A549 (cell line): ENCODE results near the gene SPATA1.
A peak's percentile ranks its signal among the peaks of the same experiment; 100 is the strongest.

ENCODE experiments used
- CHD4 ChIP-seq: fragments of 200-600 bp; sonication (generic); IDR thresholded peaks from 2 replicates; pipeline ENCODE4 v1.6.1; 2016; ENCODE audit warnings: antibody characterized with exemption, mild to moderate bottlenecking, borderline replicate concordance
- CTCF ChIP-seq: fragments of >200 bp; sonication (Bioruptor Twin); formaldehyde crosslinking; IDR thresholded peaks from 3 replicates; pipeline ENCODE4 v1.5.1; 2016
- EP300 ChIP-seq, 2 experiments: fragments of >200 bp; sonication (Bioruptor Twin); formaldehyde crosslinking; IDR thresholded peaks; 2 replicates in 1 of 2; 3 replicates in 1 of 2; pipeline ENCODE4 v1.6.1; 2016 to 2017
- FOSL2 ChIP-seq, 2 experiments: fragments of 450-650 bp in 1 of 2; fragments of >200 bp in 1 of 2; sonication (Bioruptor Twin) in 1 of 2; formaldehyde crosslinking; IDR thresholded peaks; 2 replicates each; pipeline versions ENCODE4 v1.5.0 to v1.6.1; 2016 to 2020; ENCODE audit warnings: mild to moderate bottlenecking in 1 of 2, moderate library complexity in 1 of 2
- HDAC2 ChIP-seq: fragments of 200-600 bp; sonication (generic); IDR thresholded peaks from 2 replicates; pipeline ENCODE4 v1.6.1; 2016
- MAFK ChIP-seq: fragments of 450-650 bp; IDR thresholded peaks from 2 replicates; pipeline ENCODE4 v1.6.1; 2014; ENCODE audit not compliant: partially characterized antibody
- RAD21 ChIP-seq, 2 experiments: fragments of >200 bp in 1 of 2; sonication (Bioruptor Twin) in 1 of 2; formaldehyde crosslinking in 1 of 2; IDR thresholded peaks in 1 of 2; conservative IDR thresholded peaks in 1 of 2; 2 replicates in 1 of 2; 3 replicates in 1 of 2; pipeline ENCODE4 v1.6.1; 2012 to 2018; ENCODE audit warnings: inconsistent platforms in 1 of 2
- REST ChIP-seq: fragments of 200-600 bp; sonication (generic); IDR thresholded peaks from 2 replicates; pipeline ENCODE4 v1.6.1; 2016; ENCODE audit warnings: antibody characterized with exemption, mild to moderate bottlenecking, moderate library complexity
- SMC3 ChIP-seq: fragments of >200 bp; sonication (Bioruptor Twin); formaldehyde crosslinking; IDR thresholded peaks from 3 replicates; pipeline ENCODE4 v1.6.1; 2018; ENCODE audit warnings: inconsistent platforms
- TF ChIP-seq, protein P1 (sequence below): fragments of 250-450 bp; sonication (Bioruptor Pico); IDR thresholded peaks from 2 replicates; pipeline ENCODE4 v1.5.0; 2020; ENCODE audit warnings: low read depth, mild to moderate bottlenecking, moderate library complexity
- TF ChIP-seq, protein P2 (sequence below): fragments of 450-650 bp; IDR thresholded peaks from 2 replicates; pipeline ENCODE4 v1.6.1; 2014; ENCODE audit warnings: antibody characterized with exemption

GRCh38 chr1:84510165-84510564 lies 4.0 kb downstream of the SPATA1 start:
- TF ChIP-seq EP300 (IDR thresholded peaks at IDR 0.05) (no peak), RAD21 (conservative IDR thresholded peaks at IDR 0.05 in 1 of 2, IDR thresholded peaks at IDR 0.05 in 1 of 2) (no peak), CTCF (no peak), MAFK (peak; percentile 65), FOSL2 (IDR thresholded peaks at IDR 0.05) (no peak), FOSL2 (CRISPR knock-in tag; IDR thresholded peaks at IDR 0.05) (no peak), HDAC2 (no peak), CHD4 (no peak), SMC3 (no peak), REST (no peak)
- TF ChIP-seq, protein P1, sequence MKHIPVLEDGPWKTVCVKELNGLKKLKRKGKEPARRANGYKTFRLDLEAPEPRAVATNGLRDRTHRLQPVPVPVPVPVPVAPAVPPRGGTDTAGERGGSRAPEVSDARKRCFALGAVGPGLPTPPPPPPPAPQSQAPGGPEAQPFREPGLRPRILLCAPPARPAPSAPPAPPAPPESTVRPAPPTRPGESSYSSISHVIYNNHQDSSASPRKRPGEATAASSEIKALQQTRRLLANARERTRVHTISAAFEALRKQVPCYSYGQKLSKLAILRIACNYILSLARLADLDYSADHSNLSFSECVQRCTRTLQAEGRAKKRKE (CRISPR knock-in tag), result no peak
- TF ChIP-seq, protein P2, sequence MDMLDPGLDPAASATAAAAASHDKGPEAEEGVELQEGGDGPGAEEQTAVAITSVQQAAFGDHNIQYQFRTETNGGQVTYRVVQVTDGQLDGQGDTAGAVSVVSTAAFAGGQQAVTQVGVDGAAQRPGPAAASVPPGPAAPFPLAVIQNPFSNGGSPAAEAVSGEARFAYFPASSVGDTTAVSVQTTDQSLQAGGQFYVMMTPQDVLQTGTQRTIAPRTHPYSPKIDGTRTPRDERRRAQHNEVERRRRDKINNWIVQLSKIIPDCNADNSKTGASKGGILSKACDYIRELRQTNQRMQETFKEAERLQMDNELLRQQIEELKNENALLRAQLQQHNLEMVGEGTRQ, result no peak
